ENCODE data around the gene UBXN6.

The UBXN6 gene, protein sequence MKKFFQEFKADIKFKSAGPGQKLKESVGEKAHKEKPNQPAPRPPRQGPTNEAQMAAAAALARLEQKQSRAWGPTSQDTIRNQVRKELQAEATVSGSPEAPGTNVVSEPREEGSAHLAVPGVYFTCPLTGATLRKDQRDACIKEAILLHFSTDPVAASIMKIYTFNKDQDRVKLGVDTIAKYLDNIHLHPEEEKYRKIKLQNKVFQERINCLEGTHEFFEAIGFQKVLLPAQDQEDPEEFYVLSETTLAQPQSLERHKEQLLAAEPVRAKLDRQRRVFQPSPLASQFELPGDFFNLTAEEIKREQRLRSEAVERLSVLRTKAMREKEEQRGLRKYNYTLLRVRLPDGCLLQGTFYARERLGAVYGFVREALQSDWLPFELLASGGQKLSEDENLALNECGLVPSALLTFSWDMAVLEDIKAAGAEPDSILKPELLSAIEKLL

DNA sequence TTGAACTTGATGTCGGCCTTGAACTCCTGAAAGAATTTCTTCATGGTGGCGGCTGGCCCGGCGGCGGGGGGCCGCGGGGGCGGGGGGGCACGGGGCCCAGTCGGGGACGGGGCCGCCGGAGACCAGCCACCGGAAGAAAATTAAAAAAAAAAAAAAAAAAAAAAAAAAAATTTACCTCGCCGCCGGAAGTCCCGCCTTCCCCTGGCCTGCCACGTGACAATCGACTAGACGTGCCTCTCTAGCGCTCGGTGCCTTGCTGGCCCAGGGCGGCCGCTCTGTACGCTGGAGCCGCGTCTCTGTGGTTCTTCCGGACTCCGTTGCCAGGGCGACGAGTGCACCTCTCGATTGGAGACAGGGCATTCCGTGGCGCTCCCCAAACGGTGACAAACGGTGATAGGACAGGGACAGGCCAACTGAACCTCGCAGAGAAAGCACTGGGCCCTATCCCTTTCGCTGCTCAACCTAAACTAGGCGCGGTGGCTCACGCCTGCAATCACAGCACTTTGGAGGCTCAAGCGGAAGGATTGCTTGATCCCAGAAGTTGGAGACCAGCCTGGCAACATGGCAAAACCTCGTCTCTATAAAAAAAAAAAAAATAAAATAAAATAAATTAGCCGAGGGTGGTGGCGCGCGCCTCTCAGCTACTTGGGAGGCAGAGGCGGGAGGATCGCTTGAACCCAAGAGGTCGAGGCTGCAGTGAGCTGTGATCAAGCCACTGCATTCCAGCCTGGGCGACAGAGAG lies at the start of gene UBXN6:
UBXN6 (minus strand) TSS at position 141 of the 742 bp plus-strand sequence; CDS start at position 44, 97 bp downstream.
- DNase-seq (ENCODE audit: low spot score), result peak; percentile 99

DNA sequence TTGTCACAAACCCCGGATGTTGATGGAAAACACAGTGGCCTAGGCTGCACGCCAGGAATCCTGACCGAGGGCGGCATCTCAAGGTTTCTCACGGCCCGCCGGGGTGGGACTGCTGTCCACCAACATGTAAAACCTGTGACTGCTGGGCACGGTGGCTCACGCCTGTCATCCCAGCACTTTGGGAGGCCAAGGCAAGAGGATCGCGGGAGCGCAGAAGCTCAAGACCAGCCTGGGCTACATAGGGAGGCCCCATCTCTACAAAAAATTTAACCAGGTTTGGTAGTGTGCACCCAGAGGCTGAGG lies 49.5 kb upstream of the UBXN6 start:
- DNase-seq (ENCODE audit: low spot score), result no peak

DNA sequence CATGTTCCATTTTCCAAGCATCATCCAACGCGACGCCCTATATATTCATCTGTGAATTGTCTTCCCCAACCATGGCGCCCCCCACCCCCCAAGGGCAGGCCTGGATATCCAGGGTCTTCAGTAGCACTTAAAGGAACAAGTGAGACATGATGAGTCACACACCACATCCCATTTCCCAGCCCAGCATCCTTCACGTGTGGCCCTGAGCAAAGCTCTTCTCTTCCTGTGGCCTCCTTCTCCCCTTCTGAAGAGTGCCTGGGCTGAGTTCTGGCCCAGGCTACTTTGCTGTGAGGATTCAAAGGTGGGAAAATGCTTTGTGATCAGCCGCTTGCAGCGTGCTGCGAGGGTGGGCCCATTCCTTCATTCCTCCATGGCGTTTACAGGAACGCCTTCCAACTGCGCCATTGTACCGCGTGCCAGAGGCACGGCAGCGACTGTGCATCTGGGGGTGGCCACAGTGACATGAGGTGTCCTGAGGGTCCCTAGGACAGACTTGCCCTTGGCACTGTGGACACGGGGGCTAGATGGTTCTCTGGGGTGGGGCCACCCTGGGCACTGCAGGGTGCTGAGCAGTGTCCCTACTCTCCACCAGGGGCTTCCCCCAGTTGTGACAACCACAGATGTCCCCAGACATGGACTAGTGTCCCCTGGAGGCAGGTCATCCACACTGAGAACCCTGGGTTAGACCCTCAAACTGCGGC lies 49.0 kb upstream of the UBXN6 start:
- no peak for DNase-seq (ENCODE audit: low spot score)

DNA sequence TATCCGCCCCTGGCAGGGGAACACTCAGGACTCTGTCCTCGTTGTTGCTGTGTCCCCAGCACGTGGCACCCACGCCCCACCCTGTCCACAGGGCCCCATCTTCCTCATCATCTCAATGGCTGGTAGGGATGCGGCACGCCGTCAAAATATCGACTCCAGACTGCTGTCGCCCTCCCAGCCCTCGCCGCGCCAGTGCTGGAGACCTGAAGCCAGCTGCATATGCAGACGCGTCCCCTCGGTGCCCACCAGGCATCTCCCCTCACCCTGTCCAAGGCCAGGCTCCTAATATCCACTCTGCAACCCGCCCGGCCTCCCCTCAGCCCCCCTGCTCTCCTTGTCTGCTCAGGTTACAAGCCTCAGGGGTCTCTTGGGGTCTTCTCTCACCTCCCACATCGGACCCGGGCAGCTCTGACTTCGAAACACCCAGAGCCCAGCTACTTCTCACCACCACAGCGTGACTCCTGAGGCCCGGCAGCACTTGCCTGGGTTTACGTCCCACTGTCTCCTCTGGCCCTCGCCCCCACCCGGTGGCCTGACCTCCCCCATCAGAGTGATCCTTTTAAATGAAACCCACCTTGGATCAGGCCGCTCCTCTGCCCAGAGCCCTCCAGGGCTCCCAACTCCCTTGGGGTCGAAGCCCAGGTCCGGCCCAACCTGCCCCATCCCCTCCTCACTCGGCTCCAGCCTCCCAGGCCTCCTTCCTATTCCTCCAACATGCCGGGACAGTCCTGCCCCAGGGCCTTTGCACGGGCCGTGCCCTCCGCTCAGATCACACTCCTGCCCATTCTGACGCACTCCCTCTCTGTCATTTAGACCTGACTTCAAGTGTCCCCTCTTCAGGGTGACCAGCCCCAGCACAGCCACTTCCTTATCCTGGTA lies 48.2 kb upstream of the UBXN6 start:
- no peak for DNase-seq (ENCODE audit: low spot score)

DNA sequence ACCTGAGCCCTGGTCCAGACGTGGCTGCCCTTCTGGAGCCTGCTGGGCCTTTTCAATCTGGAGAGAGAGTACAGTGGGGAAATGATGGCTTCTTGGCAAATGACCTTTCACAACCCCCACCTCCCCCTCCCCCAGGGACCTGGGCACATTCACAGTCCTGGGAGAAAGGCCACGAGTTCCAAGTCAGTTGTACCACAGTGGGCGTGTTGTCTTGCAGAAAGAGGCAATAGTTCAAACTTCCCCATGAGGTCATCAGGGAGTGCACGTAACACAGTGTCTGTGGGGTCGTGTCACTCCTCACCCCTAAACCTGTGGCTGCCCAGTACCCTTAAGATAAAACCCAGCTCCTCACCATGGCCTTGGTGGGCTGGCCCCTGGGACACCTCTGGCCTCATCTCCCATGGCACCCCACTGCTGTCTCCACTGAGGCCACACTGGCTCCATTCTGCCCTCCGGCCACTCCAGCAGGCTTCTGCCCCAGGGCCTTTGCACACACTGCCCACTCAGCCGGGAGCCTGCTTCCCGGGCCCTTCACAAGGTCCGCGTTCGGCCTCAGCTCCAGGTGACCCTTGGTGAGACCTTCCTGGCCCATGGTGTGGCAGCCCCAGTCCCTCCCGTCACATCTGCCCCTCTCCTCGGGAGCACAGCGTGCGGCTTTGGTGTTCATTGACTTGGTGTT lies 47.4 kb upstream of the UBXN6 start:
- DNase-seq (ENCODE audit: low spot score), result no peak

DNA sequence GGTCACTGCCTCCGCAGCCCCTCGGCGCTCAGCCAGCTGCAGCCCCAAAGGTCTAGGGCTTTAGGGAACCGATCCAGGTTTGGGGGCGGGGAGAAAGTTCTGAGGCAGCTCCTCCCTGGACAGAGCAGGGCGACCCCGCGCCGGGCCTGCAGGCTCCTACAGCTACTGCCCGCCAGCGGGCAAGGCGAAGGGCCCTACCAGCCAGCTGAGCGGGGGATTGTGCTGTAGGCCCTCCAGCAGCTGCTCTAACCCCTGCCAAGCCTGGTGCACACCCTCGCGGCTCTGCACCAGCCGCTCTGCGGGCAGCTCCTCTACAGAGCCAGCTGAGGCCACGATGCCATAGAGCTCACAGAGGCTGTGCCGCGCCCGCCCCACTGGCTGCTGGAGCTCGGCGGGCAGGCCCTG lies 46.7 kb upstream of the UBXN6 start:
- DNase-seq (ENCODE audit: low spot score), result no peak

DNA sequence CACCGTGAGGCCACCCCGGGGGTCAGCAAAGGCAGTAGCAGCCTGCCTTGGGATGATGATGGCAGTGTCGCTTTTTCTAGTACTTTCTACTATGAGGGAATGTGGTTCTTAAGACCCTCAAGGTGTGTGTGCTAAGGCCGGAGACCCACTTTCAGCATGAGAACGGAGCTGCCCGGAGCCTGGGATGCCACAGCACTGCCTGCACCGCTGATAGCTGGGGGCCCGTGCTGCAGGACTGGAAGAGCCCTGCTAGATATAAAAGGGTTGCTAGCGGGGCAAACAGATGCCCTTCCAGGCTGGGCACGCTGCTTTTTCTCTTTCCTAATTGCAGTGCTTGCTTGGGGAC lies 46.2 kb upstream of the UBXN6 start:
- no peak for DNase-seq (ENCODE audit: low spot score)

DNA sequence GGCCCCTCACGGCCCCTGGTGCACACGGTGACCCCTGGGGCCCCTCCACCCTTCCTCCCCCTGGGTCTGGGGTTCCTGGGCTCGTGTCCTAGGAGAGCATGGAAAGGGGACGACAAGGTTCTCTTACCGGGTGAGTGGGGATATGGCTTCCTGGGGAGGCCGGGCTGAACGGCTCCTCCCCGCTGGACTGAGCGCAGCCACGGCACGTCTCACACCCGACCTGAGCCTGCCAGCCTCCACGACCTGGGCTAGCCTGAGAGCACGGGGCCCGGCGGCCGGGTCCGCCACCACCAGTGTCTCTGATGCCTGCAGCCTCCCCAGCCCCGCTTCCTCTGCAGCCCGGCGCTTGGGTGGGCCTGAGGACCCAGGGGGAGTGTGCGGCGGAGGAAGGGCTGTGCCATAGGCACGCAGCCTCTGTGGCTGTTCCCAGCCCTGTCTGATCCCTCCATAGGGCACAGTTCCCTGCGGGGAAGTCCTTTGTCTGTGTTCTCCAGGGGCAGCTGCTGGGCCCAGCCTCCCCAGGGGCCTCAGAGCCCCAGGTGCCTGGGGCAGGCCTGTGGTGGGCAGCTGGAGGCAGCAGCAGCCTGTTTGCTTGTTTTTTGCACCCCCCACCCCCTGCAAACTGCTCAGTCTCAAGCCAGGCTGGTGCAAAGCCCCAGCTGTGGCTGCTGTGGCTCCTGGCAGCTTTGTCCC lies 45.7 kb upstream of the UBXN6 start:
- no peak for DNase-seq (ENCODE audit: low spot score)

DNA sequence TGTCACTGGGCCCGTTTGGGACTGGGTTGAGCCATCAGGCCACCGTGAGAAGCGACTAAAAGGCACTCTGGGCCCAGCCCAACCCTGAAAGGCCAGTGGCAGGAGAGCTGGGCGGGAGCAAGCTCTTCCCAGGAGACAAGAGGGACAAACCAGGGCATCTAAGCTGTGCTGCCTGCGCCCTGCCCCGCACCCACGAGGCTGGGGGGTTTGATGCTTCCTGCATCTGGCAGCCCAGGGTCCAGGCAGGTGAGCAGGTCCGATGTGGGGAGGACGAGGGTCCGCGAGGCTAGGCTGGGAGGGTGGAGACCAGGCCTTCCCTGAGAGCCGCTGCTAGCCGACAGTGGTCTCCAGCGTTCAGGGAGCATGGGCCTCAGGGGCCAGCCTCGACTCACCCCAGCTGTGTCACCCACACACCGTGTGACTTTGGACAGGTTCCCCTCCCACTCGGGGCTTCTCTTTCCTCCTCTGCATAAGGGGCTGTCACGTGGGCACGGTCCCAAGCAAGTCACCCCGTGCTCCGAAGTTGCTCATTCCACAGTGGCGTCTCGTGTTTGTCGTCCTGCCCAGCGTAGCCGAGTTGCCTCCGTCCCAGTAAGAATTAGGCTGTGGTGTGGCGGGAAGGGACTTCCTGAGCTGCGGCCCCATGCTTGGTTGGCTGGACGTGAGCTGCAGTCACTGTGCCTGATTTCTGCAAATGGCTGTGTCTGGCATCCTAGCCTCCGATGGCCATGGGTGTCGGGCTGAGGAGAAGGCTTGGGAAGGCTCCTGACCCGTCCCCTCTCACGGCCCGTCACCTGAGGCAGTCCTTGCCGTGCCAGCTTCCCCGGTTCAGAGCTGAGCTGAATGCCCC lies 44.9 kb upstream of the UBXN6 start:
- DNase-seq (ENCODE audit: low spot score), result no peak

DNA sequence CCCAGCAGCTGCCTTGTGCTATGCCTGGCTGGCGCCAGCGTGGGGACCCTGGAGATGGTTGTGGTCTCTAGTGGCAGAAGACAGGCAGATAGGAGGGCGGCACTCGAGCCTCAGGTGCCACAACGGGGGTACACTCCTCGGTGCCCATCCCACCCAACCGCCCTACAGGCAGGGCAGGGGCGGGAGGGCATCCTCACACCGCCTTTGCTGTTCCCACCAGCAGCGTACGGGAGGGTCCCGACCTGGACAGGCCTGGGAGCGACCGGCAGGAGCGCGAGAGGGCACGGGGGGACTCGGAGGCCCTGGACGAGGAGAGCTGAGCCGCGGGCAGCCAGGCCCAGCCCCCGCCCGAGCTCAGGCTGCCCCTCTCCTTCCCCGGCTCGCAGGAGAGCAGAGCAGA lies 44.1 kb upstream of the UBXN6 start:
- DNase-seq (ENCODE audit: low spot score), result no peak

DNA sequence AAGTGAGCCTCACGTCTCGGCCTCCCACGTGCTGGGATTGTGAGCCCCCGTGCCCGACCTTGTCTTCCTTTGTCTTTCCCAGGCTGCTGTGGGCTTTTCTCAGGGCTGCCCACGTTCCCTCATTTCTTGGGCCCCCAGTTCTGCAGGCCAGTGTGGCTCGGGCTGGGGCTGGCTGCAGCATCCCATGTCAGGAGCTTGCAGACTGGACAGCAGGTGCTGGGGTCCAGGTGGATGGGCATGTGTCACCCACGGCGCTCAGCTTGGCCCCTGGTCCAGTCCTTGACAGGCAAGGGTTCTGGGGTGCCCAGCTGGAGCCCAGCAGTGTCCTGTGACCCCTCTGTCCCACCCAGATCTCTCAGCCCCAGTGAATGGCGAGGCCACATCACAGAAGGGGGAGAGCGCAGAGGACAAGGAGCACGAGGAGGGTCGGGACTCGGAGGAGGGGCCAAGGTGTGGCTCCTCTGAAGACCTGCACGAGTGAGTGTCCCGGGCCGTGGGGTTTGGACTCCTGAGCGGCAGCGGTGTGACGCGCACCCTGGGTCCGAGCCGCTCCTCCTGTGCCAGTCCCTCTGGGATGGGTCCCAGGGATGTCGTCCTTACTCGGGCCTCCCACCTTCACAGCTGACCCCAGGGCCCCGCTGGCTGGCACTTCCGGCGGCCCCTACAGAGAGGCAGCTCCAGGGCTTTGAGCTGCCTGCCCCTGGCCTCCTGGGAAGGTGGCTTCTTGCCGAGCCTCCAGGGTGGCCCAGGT lies 43.4 kb upstream of the UBXN6 start:
- DNase-seq (ENCODE audit: low spot score), result no peak

DNA sequence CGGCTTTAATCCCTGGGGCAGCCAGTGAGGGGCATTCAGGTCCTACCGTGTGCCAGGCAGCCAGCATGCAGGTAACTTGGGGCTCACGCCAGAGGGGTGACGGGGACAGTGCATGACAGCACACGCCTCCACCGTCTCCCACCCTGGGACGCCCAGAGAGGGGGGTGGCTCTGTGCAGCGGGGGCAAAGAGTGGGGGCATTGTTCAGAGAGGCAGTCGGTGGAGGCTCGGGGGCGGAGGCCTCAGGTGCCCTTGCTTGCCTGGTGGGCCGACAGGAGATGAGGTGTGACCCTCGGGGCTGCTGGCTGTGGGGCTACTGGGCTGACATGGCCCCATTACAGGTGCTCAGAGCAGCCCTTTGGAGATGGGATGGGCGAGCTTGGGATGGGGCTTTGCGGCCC lies 42.3 kb upstream of the UBXN6 start:
- DNase-seq (ENCODE audit: low spot score), result no peak

DNA sequence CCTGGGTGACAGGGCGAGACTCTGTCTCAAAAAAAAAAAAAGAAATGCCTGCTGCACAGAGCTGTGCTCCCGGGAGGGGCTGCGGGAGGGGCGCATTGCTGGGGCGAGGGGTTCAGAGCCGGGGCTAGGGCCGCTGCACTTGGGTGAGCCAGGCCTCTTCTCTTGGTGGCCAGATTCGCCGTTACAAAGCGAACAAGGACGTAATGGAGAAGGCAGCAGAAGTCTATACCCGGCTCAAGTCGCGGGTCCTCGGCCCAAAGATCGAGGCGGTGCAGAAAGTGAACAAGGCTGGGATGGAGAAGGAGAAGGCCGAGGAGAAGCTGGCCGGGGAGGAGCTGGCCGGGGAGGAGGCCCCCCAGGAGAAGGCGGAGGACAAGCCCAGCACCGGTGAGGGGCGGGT lies 41.7 kb upstream of the UBXN6 start:
- no peak for DNase-seq (ENCODE audit: low spot score)

DNA sequence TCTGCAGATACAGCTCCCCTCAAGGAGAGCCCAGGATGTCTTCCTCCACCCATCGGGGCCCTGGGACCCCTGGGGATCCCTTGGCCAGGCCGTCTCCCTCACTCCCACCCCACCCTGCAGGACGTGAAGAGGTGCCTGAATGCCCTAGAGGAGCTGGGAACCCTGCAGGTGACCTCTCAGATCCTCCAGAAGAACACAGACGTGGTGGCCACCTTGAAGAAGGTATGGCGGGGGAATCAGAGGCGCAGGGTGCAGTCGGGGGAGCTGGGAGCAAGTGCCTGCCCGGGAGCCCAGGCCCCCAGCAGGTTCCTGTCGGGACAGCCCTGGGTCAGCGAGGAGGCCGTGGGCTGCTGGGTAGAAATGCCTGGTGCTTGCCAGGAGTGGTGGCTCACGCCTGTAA lies 41.1 kb upstream of the UBXN6 start:
- DNase-seq (ENCODE audit: low spot score), result no peak

DNA sequence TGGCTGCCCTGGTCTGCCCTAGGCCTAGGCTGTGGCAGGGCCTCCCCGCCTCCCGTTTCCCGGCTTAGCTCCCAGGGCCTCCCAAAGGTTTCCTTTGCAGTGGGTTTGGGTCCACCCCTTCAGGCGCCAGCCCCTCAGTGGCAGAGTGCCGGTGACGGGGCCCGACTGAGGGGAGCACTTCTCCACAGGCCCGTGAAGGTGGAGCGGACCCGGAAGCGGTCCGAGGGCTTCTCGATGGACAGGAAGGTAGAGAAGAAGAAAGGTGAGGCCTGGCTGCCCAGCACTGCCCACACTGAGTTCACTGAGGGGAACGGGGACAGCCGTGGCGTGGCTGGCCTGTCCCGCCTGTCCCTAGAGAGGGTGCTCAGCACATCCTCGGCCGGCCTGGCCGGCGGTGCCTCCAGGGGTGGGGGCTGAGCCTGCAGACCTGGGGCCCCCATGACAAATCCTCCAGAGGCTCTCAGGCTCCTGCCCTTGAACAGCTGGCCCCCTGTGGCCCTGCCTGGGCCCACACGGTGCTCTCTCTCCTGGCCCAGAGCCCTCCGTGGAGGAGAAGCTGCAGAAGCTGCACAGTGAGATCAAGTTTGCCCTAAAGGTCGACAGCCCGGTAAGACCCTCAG lies 40.3 kb upstream of the UBXN6 start:
- DNase-seq (ENCODE audit: low spot score), result no peak

DNA sequence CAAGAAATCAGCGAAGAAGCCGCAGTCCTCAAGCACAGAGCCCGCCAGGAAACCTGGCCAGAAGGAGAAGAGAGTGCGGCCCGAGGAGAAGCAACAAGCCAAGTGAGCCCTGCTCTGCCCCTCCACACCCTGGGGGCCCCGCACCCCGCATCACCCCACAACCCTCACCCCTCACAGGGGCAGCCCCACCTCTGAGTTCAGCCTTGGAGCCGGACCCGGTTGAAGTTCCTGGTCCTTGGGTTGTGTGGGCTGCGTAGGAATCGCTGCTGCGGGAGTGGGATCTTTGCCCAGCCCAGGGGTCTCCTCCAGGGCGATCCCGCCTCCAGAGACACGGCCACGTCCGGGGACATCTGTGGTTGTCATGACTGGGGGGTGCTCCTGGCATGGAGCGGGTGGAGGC lies 38.7 kb upstream of the UBXN6 start:
- no peak for DNase-seq (ENCODE audit: low spot score)

DNA sequence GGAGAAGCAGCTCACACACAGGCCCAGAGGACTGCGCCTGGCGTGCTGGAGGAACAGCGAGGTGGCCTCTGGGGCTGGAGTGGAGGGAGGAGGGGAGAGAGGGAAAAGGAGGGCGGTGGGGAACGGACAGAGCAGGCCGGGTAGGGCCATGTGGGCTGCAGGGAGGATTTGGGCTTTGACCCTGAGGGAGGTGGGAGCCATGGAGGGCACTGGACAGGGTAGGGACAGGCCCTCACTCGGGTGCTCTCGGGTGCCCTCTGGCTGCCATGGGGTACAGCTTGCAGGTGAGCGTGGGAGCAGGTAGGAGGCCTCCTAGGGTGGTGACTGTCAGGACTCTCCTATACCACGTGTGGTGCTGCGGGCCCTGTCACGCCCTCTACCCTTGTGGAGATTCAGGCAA lies 37.9 kb upstream of the UBXN6 start:
- DNase-seq (ENCODE audit: low spot score), result peak; percentile 19

DNA sequence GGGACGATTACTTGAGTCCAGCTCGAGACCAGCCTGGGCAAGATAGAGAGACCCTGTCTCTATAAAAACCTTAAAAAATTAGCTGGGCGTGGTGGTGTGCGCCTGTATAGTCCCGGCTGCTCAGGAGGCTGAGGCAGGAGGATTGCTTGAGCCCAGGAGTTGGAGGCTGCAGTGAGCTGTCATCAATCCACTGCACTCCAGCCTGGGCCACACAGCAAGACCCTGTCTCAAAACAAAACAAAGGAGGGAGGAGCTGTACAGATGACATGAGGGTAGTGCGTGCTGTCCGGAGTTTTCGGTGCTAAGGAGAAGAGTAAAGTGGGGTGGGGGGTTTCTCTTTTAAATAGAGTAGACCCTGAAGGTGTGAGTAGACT lies 37.1 kb upstream of the UBXN6 start:
- DNase-seq (ENCODE audit: low spot score), result no peak

All from hematopoietic multipotent progenitor cell treated with erythropoietin and hydrocortisone succinate and interleukin-3 and kit ligand, for 15 days (in vitro differentiated cells).